Endothelial cell of umbilical vein (primary cell): ENCODE data around the gene ATL1. TPM values are rescaled to one million over a fixed set of nuclear protein-coding genes. Genes with fewer than 3 reads are reported as not detected.

Source experiments
- BruUV-seq: library from RNA; stranded (reverse); fragments of 400-500 nt; replicated peaks from 2 replicates; lab custom pipeline; 2021; lab: Mats Ljungman, UMichigan
- CTCF ChIA-PET: fragments of 300-600, 350-600 bp; sonication (Branson Sonifier 250); formaldehyde crosslinking; loops from one replicate; lab custom pipeline; 2021; ENCODE audit warnings: antibody characterized with exemption, inconsistent platforms; lab: Charles Lee
- POLR2A ChIA-PET: fragments of 300-600, 350-600 bp; sonication (Branson Sonifier 250); formaldehyde crosslinking; loops from one replicate; lab custom pipeline; 2021; ENCODE audit warnings: antibody characterized with exemption, inconsistent platforms; lab: Charles Lee
- DNase-seq: peaks from one replicate; pipeline ENCODE4 v3.0.0-alpha.2; 2011; ENCODE audit warnings: low read depth, low spot score
- FAIRE-seq: peaks from 2 replicates; lab custom pipeline; 2011; peaks lifted over from hg19 to GRCh38; lab: Jason Lieb, UNC
- H2AFZ ChIP-seq: 2 replicates; pipeline ENCODE4 v1.6.0; 2012; ENCODE audit warnings: low read depth, low read length, control low read depth, inconsistent platforms
- H3K27ac ChIP-seq: 2 replicates; pipeline ENCODE4 v1.5.1; 2011; ENCODE audit warnings: low read depth, mild to moderate bottlenecking, control low read depth, low read length, moderate library complexity; ENCODE audit not compliant: insufficient read depth
- H3K27me3 ChIP-seq, 2 experiments: 2 replicates each; pipeline versions ENCODE4 v1.6.0 to v1.6.1; 2011; ENCODE audit warnings: low read length in 2 of 2, mixed read lengths in 1 of 2; ENCODE audit not compliant: control insufficient read depth in 2 of 2, insufficient read depth in 2 of 2
- H3K36me3 ChIP-seq, 2 experiments: 2 replicates in 1 of 2; 3 replicates in 1 of 2; pipeline ENCODE4 v1.5.1; 2011; ENCODE audit warnings: low read length in 2 of 2, mild to moderate bottlenecking in 1 of 2, moderate library complexity in 1 of 2; ENCODE audit not compliant: control insufficient read depth in 2 of 2, insufficient read depth in 2 of 2; ENCODE audit errors: extremely low read depth in 1 of 2
- H3K4me1 ChIP-seq: 3 replicates; pipeline ENCODE4 v1.5.1; 2011; ENCODE audit warnings: mild to moderate bottlenecking, low read length; ENCODE audit not compliant: control insufficient read depth, insufficient read depth; ENCODE audit errors: extremely low read depth
- H3K4me2 ChIP-seq: 2 replicates; pipeline ENCODE4 v1.6.1; 2011; ENCODE audit warnings: low read length, control low read depth, mixed read lengths; ENCODE audit not compliant: insufficient read depth
- H3K4me3 ChIP-seq, 3 experiments: fragments of 200-600 bp in 1 of 3; sonication (generic), shearing (Covaris generic) in 1 of 3; replicated peaks in 1 of 3; 2 replicates each; pipeline ENCODE4 v1.5.1; 2011 to 2016; ENCODE audit warnings: control low read depth in 3 of 3, low read length in 3 of 3, mild to moderate bottlenecking in 2 of 3, inconsistent platforms in 1 of 3, low read depth in 1 of 3, moderate library complexity in 1 of 3; ENCODE audit not compliant: insufficient read depth in 1 of 3
- H3K79me2 ChIP-seq: 2 replicates; pipeline ENCODE4 v1.6.0; 2012; ENCODE audit warnings: low read length, inconsistent platforms; ENCODE audit not compliant: control insufficient read depth, insufficient read depth
- H3K9ac ChIP-seq: replicated peaks from 2 replicates; pipeline ENCODE3; 2011; ENCODE audit warnings: low read length, control low read depth; ENCODE audit not compliant: insufficient read depth; ENCODE audit errors: extremely low read depth
- H3K9me1 ChIP-seq: replicated peaks from 3 replicates; pipeline ENCODE4 v1.6.0; 2011; ENCODE audit warnings: mild to moderate bottlenecking, low read length; ENCODE audit not compliant: control insufficient read depth, insufficient read depth; ENCODE audit errors: extremely low read depth
- H3K9me3 ChIP-seq: replicated peaks from 2 replicates; pipeline ENCODE4 v1.5.1; 2012; ENCODE audit warnings: low read length, inconsistent platforms; ENCODE audit not compliant: control insufficient read depth, insufficient read depth
- H4K20me1 ChIP-seq: replicated peaks from 2 replicates; pipeline ENCODE3; 2011; ENCODE audit warnings: mild to moderate bottlenecking, low read length; ENCODE audit not compliant: control insufficient read depth, insufficient read depth; ENCODE audit errors: extremely low read depth
- EZH2 ChIP-seq: IDR thresholded peaks from 2 replicates; pipeline ENCODE4 v1.6.1; 2012; ENCODE audit warnings: borderline replicate concordance, low read depth, mild to moderate bottlenecking, moderate library complexity, low read length, inconsistent platforms; ENCODE audit not compliant: severe bottlenecking
- FOS ChIP-seq: IDR thresholded peaks from 2 replicates; pipeline ENCODE4 v1.6.1; 2011; ENCODE audit warnings: mild to moderate bottlenecking, low read length, moderate library complexity, borderline replicate concordance; ENCODE audit not compliant: insufficient read depth
- GATA2 ChIP-seq: IDR thresholded peaks from 2 replicates; pipeline ENCODE4 v1.7.0; 2011; ENCODE audit warnings: low read depth, mild to moderate bottlenecking, moderate library complexity, mixed read lengths, low read length; ENCODE audit not compliant: insufficient read length, insufficient read depth
- JUN ChIP-seq: IDR thresholded peaks from 2 replicates; pipeline ENCODE4 v1.6.1; 2011; ENCODE audit warnings: borderline replicate concordance, low read depth; ENCODE audit not compliant: insufficient read length, insufficient read depth
- MYC ChIP-seq: IDR thresholded peaks from one replicate; pipeline ENCODE4 v1.6.1; 2011; ENCODE audit warnings: mild to moderate bottlenecking, low read depth, low read length
- POLR2A ChIP-seq: IDR thresholded peaks from 2 replicates; pipeline ENCODE4 v1.6.1; 2012; ENCODE audit warnings: low read depth, mild to moderate bottlenecking, control low read depth, low read length
- POLR2AphosphoS5 ChIP-seq: IDR thresholded peaks from 2 replicates; pipeline ENCODE4 v1.6.1; 2012; ENCODE audit warnings: low read depth, mild to moderate bottlenecking, control low read depth, low read length, moderate library complexity; ENCODE audit not compliant: insufficient read depth
- dilution Hi-C: fragments of 300-500 bp; cut with MboI; formaldehyde crosslinking; loops from one replicate; pipeline ENCODE4 v1.15.0; 2019; ENCODE audit warnings: low sequenced_read_pairs; ENCODE audit not compliant: extremely low pct_ligation_motif_present
- intact Hi-C: fragments of 100-400 bp; cut with micrococcal nuclease; formaldehyde crosslinking; loops from one replicate; pipeline ENCODE4 v1.10.0; 2022
- polyA plus RNA-seq, 4 experiments: library from polyadenylated mRNA; depleted of rRNA in 3 of 4; stranded (reverse) in 3 of 4; unstranded in 1 of 4; fragments of >200 nt; gene quantifications; 2 replicates each; pipeline versions ENCODE4 v1.2.1 to v1.2.3, GENCODE V29; 2011 to 2012; ENCODE audit warnings: missing spikeins in 1 of 4
- total RNA-seq: library from RNA; stranded (reverse); gene quantifications from 2 replicates; pipeline ENCODE4 v1.2.3, GENCODE V29; 2021
- TF ChIP-seq, protein P1 (sequence below), 2 donors: IDR thresholded peaks; 1 replicate in 1 of 2; 2 replicates in 1 of 2; pipeline ENCODE4 v1.5.1; 2011; ENCODE audit warnings: low read length in 2 of 2, mild to moderate bottlenecking in 2 of 2, moderate library complexity in 2 of 2, control low read depth in 1 of 2, inconsistent platforms in 1 of 2, low read depth in 1 of 2; ENCODE audit not compliant: insufficient read depth in 1 of 2; ENCODE audit errors: extremely low read depth in 1 of 2
- TF ChIP-seq, protein P2 (sequence below): IDR thresholded peaks from 2 replicates; pipeline ENCODE4 v1.6.1; 2011; ENCODE audit not compliant: insufficient read depth, insufficient read length

Gene ATL1
- total and polyA plus RNA-seq, 2 donors (not counting 3 experiments of a cell fraction or from before 2014, with no cell fraction given), result 1.1 to 5.1 TPM

DNA sequence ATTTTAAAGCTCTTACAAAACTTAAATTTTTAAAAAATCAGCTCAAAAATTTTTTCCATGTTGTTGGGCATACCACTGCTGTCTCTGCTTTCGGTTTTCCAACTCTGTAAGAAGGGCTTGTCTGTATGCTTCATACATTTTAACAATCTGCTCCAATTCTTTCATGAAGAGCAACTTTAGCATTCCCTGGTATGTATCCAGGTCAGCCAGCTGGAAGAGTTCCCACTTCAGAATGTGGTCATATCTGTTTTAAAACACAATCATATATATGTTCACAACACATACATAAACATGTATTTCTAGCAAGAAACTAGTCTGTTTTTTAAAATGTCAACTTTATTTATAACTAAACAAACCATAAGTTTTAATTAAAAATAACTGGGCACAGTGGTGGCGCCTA lies 75.2 kb downstream of the ATL1 start:
- POLR2A ChIA-PET, result no interaction called here
- CTCF ChIA-PET, result interaction anchor here (1.6 kb wide), 1 partner anchor 23 kb away, joined by 4 read pairs; no protein-coding TSS in a partner anchor
- Histone ChIP-seq H3K4me3 (no peak overlapping the region), H3K4me2 (no peak overlapping the region), H2AFZ (no peak overlapping the region), H3K4me1 (peaks cover 2% of the 10 kb centered on the region), H3K79me2 (peaks cover 2% of the 10 kb centered on the region), H3K27me3 (no peaks in the 10 kb centered on the region), H3K9me3 (no peaks in the 10 kb centered on the region), H3K36me3 (peaks cover 3 to 5% of the 10 kb centered on the region in 2 experiments), H3K27ac (no peak overlapping the region), H3K9me1 (no peaks in the 10 kb centered on the region), H3K9ac (no peak overlapping the region), H4K20me1 (no peaks in the 10 kb centered on the region)
- FAIRE-seq (no peak), DNase-seq (no peak)
- intact Hi-C loops (no loop called here), dilution Hi-C loops (no loop called here)
- no TSS peak for BruUV-seq
- no peak for TF ChIP-seq EZH2
- no peak for TF ChIP-seq GATA2
- TF ChIP-seq, protein P1, sequence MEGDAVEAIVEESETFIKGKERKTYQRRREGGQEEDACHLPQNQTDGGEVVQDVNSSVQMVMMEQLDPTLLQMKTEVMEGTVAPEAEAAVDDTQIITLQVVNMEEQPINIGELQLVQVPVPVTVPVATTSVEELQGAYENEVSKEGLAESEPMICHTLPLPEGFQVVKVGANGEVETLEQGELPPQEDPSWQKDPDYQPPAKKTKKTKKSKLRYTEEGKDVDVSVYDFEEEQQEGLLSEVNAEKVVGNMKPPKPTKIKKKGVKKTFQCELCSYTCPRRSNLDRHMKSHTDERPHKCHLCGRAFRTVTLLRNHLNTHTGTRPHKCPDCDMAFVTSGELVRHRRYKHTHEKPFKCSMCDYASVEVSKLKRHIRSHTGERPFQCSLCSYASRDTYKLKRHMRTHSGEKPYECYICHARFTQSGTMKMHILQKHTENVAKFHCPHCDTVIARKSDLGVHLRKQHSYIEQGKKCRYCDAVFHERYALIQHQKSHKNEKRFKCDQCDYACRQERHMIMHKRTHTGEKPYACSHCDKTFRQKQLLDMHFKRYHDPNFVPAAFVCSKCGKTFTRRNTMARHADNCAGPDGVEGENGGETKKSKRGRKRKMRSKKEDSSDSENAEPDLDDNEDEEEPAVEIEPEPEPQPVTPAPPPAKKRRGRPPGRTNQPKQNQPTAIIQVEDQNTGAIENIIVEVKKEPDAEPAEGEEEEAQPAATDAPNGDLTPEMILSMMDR (IDR thresholded peaks at IDR 0.05; ENCODE audit: extremely low read depth in 1 of 2, insufficient read depth in 1 of 2, low read depth in 1 of 2, low read length in 2 of 2), result no peak
- no peak for TF ChIP-seq MYC
- no peak for TF ChIP-seq FOS
- no peak for TF ChIP-seq JUN
- no peak for TF ChIP-seq POLR2A
- TF ChIP-seq, protein P2, sequence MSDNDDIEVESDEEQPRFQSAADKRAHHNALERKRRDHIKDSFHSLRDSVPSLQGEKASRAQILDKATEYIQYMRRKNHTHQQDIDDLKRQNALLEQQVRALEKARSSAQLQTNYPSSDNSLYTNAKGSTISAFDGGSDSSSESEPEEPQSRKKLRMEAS, result no peak
- TF ChIP-seq POLR2AphosphoS5, result no peak
